GM23248 (cell line): Measurements from ENCODE around the gene SRF.

Experiments used
- EZH2 ChIP-seq: fragments of 200-600 bp; sonication (generic); IDR thresholded peaks from 2 replicates; pipeline ENCODE4 v1.6.1; 2018; ENCODE audit warnings: antibody characterized with exemption, mild to moderate bottlenecking; ENCODE audit not compliant: insufficient read depth, poor library complexity, severe bottlenecking
- EZH2phosphoT487 ChIP-seq: fragments of 200-600 bp; sonication (generic); IDR thresholded peaks from 2 replicates; pipeline ENCODE4 v1.6.1; 2018; ENCODE audit warnings: antibody characterized with exemption, moderate library complexity, mild to moderate bottlenecking, low read depth; ENCODE audit not compliant: insufficient read depth

GRCh38 chr6:43143235-43144128 is 27.6 kb upstream of the SRF start:
- TF ChIP-seq EZH2 (no peak), EZH2phosphoT487 (no peak)
